ENCODE results near the gene KIAA0513.

- TF ChIP-seq EZH2 (IDR thresholded peaks at IDR 0.05; ENCODE audit: borderline replicate concordance, insufficient read depth, low read depth, low read length, poor library complexity, severe bottlenecking) (no peak), CTCF (IDR thresholded peaks at IDR 0.05) (no peak)
Measured at GRCh38 chr16:85105475-85105874, 77.9 kb downstream of the KIAA0513 start.
